Measurements from ENCODE around the gene RAB11FIP3. TPM values are rescaled to one million over a fixed set of nuclear protein-coding genes. Genes with fewer than 3 reads are reported as not detected.

RAB11FIP3 gene
- 31.3 and 35.8 TPM in 2 replicates for total RNA-seq (2022)
- percentile 52 among the genes with signal in this experiment for Bru-seq, nascent RNA
- percentile 54 among the genes with signal in this experiment for BruChase-seq, experiment 1, labeled RNA remaining after a 2-hour chase
- BruChase-seq, experiment 2, labeled RNA remaining after a 6-hour chase: percentile 63 among the genes with signal in this experiment
- long read RNA-seq, full-length matches to known transcripts: 12 of 34 reads
- long read RNA-seq, partial matches to known transcripts: 13 of 34 reads
- long read RNA-seq, other reads (novel, unspliced or antisense): 9 of 34 reads

- H3K9me3 Mint-ChIP-seq (ENCODE audit: unreplicated experiment): no peaks in the 10 kb centered on the region
- ChIA-PET POLR2A (no interaction called here), CTCF (interaction anchor here (0.9 to 1.7 kb wide), 6 partner anchors 23 to 109 kb away, joined by 3 to 6 read pairs (median 4); partner anchors contain the start of genes CAPN15 and DECR2)
- no peaks in the 10 kb centered on the region for H3K36me3 ChIP-seq (ENCODE audit: control insufficient read depth, insufficient read depth, low read length)
- H3K27me3 ChIP-seq (replicated peaks; ENCODE audit: control insufficient read depth, insufficient read depth, low read length): no peaks in the 10 kb centered on the region; the same call in 1 of the 2 replicates
- H3K36me3 Mint-ChIP-seq (ENCODE audit: insufficient read depth, unreplicated experiment): no peaks in the 10 kb centered on the region
- no peaks in the 10 kb centered on the region for H3K27me3 Mint-ChIP-seq (ENCODE audit: insufficient read depth, unreplicated experiment)
- intact Hi-C loops (cut with micrococcal nuclease; ENCODE audit: unreplicated experiment): loop anchor here (10.0 kb wide), 1 partner anchor 60 kb away; no protein-coding TSS in a partner anchor
- peak; percentile 72 to 82 for DNase-seq
- H3K27ac Mint-ChIP-seq (ENCODE audit: unreplicated experiment): no peak within 1 kb of the TSS
- no peaks in the 10 kb centered on the region for H3K9me3 ChIP-seq
- BruUV-seq (replicated peaks): no TSS peak
- TF ChIP-seq, protein P1, sequence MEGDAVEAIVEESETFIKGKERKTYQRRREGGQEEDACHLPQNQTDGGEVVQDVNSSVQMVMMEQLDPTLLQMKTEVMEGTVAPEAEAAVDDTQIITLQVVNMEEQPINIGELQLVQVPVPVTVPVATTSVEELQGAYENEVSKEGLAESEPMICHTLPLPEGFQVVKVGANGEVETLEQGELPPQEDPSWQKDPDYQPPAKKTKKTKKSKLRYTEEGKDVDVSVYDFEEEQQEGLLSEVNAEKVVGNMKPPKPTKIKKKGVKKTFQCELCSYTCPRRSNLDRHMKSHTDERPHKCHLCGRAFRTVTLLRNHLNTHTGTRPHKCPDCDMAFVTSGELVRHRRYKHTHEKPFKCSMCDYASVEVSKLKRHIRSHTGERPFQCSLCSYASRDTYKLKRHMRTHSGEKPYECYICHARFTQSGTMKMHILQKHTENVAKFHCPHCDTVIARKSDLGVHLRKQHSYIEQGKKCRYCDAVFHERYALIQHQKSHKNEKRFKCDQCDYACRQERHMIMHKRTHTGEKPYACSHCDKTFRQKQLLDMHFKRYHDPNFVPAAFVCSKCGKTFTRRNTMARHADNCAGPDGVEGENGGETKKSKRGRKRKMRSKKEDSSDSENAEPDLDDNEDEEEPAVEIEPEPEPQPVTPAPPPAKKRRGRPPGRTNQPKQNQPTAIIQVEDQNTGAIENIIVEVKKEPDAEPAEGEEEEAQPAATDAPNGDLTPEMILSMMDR (IDR thresholded peaks at IDR 0.05; ENCODE audit: insufficient read depth in 1 of 2, low read depth in 1 of 2, low read length in 1 of 2, severe bottlenecking in 1 of 2, unreplicated experiment in 1 of 2): peak in 1 of 2 experiments; percentile 56
- peak within 1 kb of the TSS; percentile 73 for H3K4me3 Mint-ChIP-seq (ENCODE audit: unreplicated experiment)
- H3K4me1 ChIP-seq: no peaks in the 10 kb centered on the region; the same call in 1 of the 2 replicates
- H3K4me1 Mint-ChIP-seq (ENCODE audit: low read depth, unreplicated experiment): peaks cover 11% of the 10 kb centered on the region
- H3K4me3 ChIP-seq (ENCODE audit: low read depth, low read length): peak within 1 kb of the TSS; percentile 50
Observed at GRCh38 chr16:425082-425718, at the start of gene RAB11FIP3. RAB11FIP3 (plus strand) TSS chr16:425649; CDS start chr16:426007, 358 bp downstream.

DNA sequence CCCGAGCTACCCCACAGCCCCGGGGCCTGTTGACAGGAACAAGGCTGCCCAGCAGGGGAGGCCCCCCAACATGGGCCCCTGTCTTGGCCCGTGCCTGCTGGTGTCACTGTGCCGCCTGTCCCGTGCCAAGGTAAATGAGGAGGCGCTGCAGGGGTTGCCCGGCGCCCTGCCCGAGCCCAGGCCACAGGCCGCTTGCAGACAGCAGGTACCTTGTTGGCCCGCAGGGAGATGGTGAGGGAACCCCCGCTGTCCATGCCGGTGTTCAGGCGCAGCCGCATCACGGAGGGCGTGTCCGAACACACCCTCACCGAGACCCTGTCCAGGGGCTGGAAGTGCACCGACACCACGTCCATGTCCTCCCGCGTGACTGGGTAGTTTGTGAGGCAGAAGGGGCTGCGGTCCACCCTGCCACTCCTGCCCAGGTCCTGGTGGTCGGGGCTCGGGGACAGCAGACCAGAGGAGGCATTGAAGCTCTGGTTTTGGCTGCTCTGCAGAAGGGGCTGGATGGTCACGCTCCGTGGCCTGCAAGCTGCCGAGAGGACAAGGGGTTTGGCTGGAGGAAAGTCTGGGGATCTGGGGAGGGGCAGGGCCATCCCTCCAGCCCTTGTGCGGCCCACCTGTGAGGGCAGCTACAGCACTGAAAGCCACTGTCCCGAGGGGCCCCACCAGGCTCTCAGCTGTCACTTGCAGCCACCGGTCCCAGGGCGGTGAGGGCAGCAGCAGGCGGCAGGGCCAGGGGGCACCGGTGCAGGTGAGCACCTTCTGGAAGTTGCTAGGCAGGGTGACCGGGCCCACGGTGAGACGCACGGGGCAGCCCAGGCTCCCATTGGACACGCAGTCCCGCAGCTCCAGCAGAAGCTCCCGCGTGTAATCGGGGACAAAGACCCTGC is 49.3 kb upstream of the RAB11FIP3 start:
- Mint-ChIP-seq H3K27me3 (ENCODE audit: insufficient read depth, unreplicated experiment) (no peaks in the 10 kb centered on the region), H3K27ac (ENCODE audit: unreplicated experiment) (no peak overlapping the region), H3K36me3 (ENCODE audit: insufficient read depth, unreplicated experiment) (peaks cover 20% of the 10 kb centered on the region), H3K4me1 (ENCODE audit: low read depth, unreplicated experiment) (no peaks in the 10 kb centered on the region), H3K4me3 (ENCODE audit: unreplicated experiment) (no peak overlapping the region), H3K9me3 (ENCODE audit: unreplicated experiment) (no peaks in the 10 kb centered on the region)
- TF ChIP-seq, protein P1 (IDR thresholded peaks at IDR 0.05; ENCODE audit: insufficient read depth in 1 of 2, low read depth in 1 of 2, low read length in 1 of 2, severe bottlenecking in 1 of 2, unreplicated experiment in 1 of 2): no peak
- no peaks in the 10 kb centered on the region for H3K4me1 ChIP-seq
- H3K9me3 ChIP-seq: no peaks in the 10 kb centered on the region
- peak in 1 of 2 experiments; percentile 26 for DNase-seq
- H3K36me3 ChIP-seq (ENCODE audit: control insufficient read depth, insufficient read depth, low read length): no peaks in the 10 kb centered on the region; the same call in none of the 2 replicates
- intact Hi-C loops (cut with micrococcal nuclease; ENCODE audit: unreplicated experiment): no loop called here
- ChIA-PET POLR2A (no interaction called here), CTCF (no interaction called here)
- no peak overlapping the region for H3K4me3 ChIP-seq (ENCODE audit: low read depth, low read length)
- no peaks in the 10 kb centered on the region for H3K27me3 ChIP-seq (replicated peaks; ENCODE audit: control insufficient read depth, insufficient read depth, low read length)
- no TSS peak for BruUV-seq (replicated peaks)

Data from Caco-2 (cell line).